ENCODE measurements around the gene EARS2.

- TF ChIP-seq CTCF (IDR thresholded peaks at IDR 0.05) (no peak), POLR2A (IDR thresholded peaks at IDR 0.05) (no peak)
These were observed 71.9 kb downstream of the EARS2 start for GRCh38 chr16:23485257-23485614.
